Activated CD8-positive, alpha-beta memory T cell treated with anti-CD3 and anti-CD28 coated beads, Interleukin-2, amount 10 ng/mL, durations not matched to agents 7 days and 5 days (primary cell): Measurements from ENCODE around the gene ATG2A. TPM values are rescaled to one million over a fixed set of nuclear protein-coding genes. Genes with fewer than 3 reads are reported as not detected.
A peak's percentile ranks its signal among the peaks of the same experiment; 100 is the strongest.
"Not testable (repeated sequence)": the region's sequence is repeated elsewhere in the genome, so short reads cannot be mapped to it uniquely, and the experiment has no call there.

Experiments used
- ATAC-seq: fragments of 150-1000 bp; cut with Tn5 transposase; one replicate; pipeline ENCODE4 v1.10.0; 2021; ENCODE audit warnings: moderate library complexity
- CTCF ChIA-PET: fragments of 350-600 bp; sonication (Branson Sonifier 250); formaldehyde crosslinking; loops from one replicate; lab custom pipeline; 2021; ENCODE audit warnings: antibody characterized with exemption; lab: Charles Lee
- DNase-seq: peaks from one replicate; pipeline ENCODE4 v3.0.0-alpha.2; 2020
- H3K27ac Mint-ChIP-seq: one replicate; pipeline ENCODE4 v1.8.0; 2021; ENCODE audit warnings: mild to moderate bottlenecking, mixed read lengths
- H3K27me3 Mint-ChIP-seq: one replicate; pipeline ENCODE4 v1.8.0; 2021; ENCODE audit warnings: mixed read lengths
- H3K36me3 Mint-ChIP-seq: one replicate; pipeline ENCODE4 v1.8.0; 2021; ENCODE audit warnings: mild to moderate bottlenecking, mixed read lengths
- H3K4me1 Mint-ChIP-seq: one replicate; pipeline ENCODE4 v1.8.0; 2021; ENCODE audit warnings: mixed read lengths
- H3K4me3 Mint-ChIP-seq: one replicate; pipeline ENCODE4 v1.8.0; 2021; ENCODE audit warnings: mild to moderate bottlenecking, moderate library complexity, mixed read lengths
- H3K9me3 Mint-ChIP-seq: one replicate; pipeline ENCODE4 v1.8.0; 2022; ENCODE audit warnings: low read depth, mixed read lengths
- microRNA-seq: library from miRNA; unstranded; fragments of <30 nt; microRNA quantifications from one replicate; pipeline ENCODE4 v1.2.0, GENCODE V29; 2022
- total RNA-seq, 2 experiments: library from RNA; stranded (reverse); gene quantifications; one replicate each; pipeline ENCODE4 v1.2.3, GENCODE V29; 2021

The ATG2A gene
- total RNA-seq, 2 experiments from 2014 or later = 27.3 to 27.9 TPM

GRCh38 chr11:64848214-64848825 is 68.7 kb downstream of the ATG2A start:
- Mint-ChIP-seq H3K4me1 (peaks cover 67% of the 10 kb centered on the region), H3K27me3 (no peaks in the 10 kb centered on the region), H3K27ac (peak overlapping the region; percentile 45), H3K36me3 (peaks cover 3% of the 10 kb centered on the region), H3K9me3 (no peaks in the 10 kb centered on the region), H3K4me3 (no peak overlapping the region)
- DNase-seq (no peak), ATAC-seq (no peak)
- CTCF ChIA-PET = interaction anchor here (0.6 to 29.2 kb wide), 28 partner anchors 12 to 468 kb away, joined by 3 to 1163 read pairs (median 4); partner anchors contain the start of genes ARL2, ATG2A, BATF2 and CDCA5

- ATAC-seq (peak; percentile 73), DNase-seq (peak; percentile 94)
- H3K4me1 Mint-ChIP-seq = peaks cover 57% of the 10 kb centered on the region
- H3K36me3 Mint-ChIP-seq = no peaks in the 10 kb centered on the region
- CTCF ChIA-PET = interaction anchor here (0.7 to 29.2 kb wide), 27 partner anchors 14 to 469 kb away, joined by 3 to 1163 read pairs (median 5); partner anchors contain the start of genes ARL2, ATG2A, BATF2 and EHD1
- no peaks in the 10 kb centered on the region for H3K9me3 Mint-ChIP-seq
- H3K4me3 Mint-ChIP-seq = no peak overlapping the region
- no peaks in the 10 kb centered on the region for H3K27me3 Mint-ChIP-seq
- no peak overlapping the region for H3K27ac Mint-ChIP-seq
Observed at GRCh38 chr11:64846998-64847666, 69.9 kb downstream of the ATG2A start.

DNA sequence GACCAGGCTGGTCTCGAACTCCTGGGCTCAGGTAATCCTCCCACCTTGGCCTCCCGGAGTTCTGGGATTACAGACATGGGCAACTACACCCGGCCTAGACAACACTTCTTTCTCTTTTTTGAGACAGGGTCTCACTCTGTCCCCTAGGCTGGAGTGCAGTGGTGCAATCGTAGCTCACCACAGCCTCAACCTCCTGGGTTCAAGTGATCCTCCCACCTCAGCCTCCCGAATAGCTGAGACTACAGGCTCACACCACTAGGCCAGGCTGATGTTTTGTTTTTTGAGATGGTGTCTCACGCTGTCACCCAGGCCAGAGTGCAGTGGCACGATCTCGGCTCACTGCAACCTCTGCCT is 71.3 kb downstream of the ATG2A start:
- DNase-seq, H3K27ac Mint-ChIP-seq, H3K36me3 Mint-ChIP-seq, H3K9me3 Mint-ChIP-seq, ATAC-seq, H3K27me3 Mint-ChIP-seq, H3K4me3 Mint-ChIP-seq: not testable (repeated sequence)
- peaks cover 44% of the 10 kb centered on the region for H3K4me1 Mint-ChIP-seq
- CTCF ChIA-PET = interaction anchor here (1.0 to 29.2 kb wide), 10 partner anchors 11 to 272 kb away, joined by 3 to 1163 read pairs (median 8); partner anchors contain the start of genes ARL2, ATG2A, EHD1 and RASGRP2

- H3K27me3 Mint-ChIP-seq = no peaks in the 10 kb centered on the region
- peak overlapping the region; percentile 59 for H3K4me3 Mint-ChIP-seq
- no peak for DNase-seq
- peaks cover 41% of the 10 kb centered on the region for H3K4me1 Mint-ChIP-seq
- H3K9me3 Mint-ChIP-seq = no peaks in the 10 kb centered on the region
- no peak for ATAC-seq
- H3K27ac Mint-ChIP-seq = peak overlapping the region; percentile 45
- CTCF ChIA-PET = interaction anchor here (1.0 to 29.2 kb wide), 12 partner anchors 11 to 272 kb away, joined by 3 to 1163 read pairs (median 8); partner anchors contain the start of genes ARL2, ATG2A, EHD1 and MEN1
- H3K36me3 Mint-ChIP-seq = no peaks in the 10 kb centered on the region
Observed at GRCh38 chr11:64845129-64845775, 71.8 kb downstream of the ATG2A start.

Small RNAs within 50 kb of the gene (microRNA-seq; reads per million reads assigned to microRNA genes)
- not detected for gene MIR6749
- not detected for gene MIR6750

Other genes with a start within 250 kb of the ATG2A start
- under 1 TPM; 0.23 to 0.40 TPM for gene NRXN2, start 194.0 kb downstream of the ATG2A start, total RNA-seq
- gene RASGRP2, start 173.1 kb downstream of the ATG2A start, total RNA-seq = 100 to 1,000 TPM in 1 of 2 experiments, 10 to 100 TPM in 1; 77.3 to 123 TPM
- gene PYGM, start 157.2 kb downstream of the ATG2A start, total RNA-seq = 1 to 10 TPM; 2.0 to 3.2 TPM
- gene SF1, start 138.7 kb downstream of the ATG2A start, total RNA-seq = 100 to 1,000 TPM; 442 to 462 TPM
- gene MAP4K2, start 114.0 kb downstream of the ATG2A start, total RNA-seq = 10 to 100 TPM; 61.1 to 65.0 TPM
- 10 to 100 TPM; 31.2 to 42.1 TPM for gene MEN1, start 106.7 kb downstream of the ATG2A start, total RNA-seq
- gene CDC42BPG, start 72.6 kb downstream of the ATG2A start, total RNA-seq = under 1 TPM; 0.50 to 0.61 TPM
- gene EHD1, start 38.6 kb downstream of the ATG2A start, total RNA-seq = 100 to 1,000 TPM; 149 to 155 TPM
- 10 to 100 TPM; 11.7 to 12.3 TPM for gene PPP2R5B, start 7.5 kb upstream of the ATG2A start, total RNA-seq
- gene GPHA2, start 18.7 kb upstream of the ATG2A start, total RNA-seq = not detected
- gene MAJIN, start 54.9 kb upstream of the ATG2A start, total RNA-seq = not detected
- gene BATF2, start 79.8 kb upstream of the ATG2A start, total RNA-seq = under 1 TPM; 0.33 to 0.67 TPM
- gene ARL2, start 97.0 kb upstream of the ATG2A start, total RNA-seq = 10 to 100 TPM; 74.1 to 86.9 TPM
- gene SNX15, start 110.2 kb upstream of the ATG2A start, total RNA-seq = 10 to 100 TPM; 18.9 to 29.2 TPM
- 10 to 100 TPM; 24.3 to 27.2 TPM for gene SAC3D1, start 124.0 kb upstream of the ATG2A start, total RNA-seq
- gene NAALADL1, start 141.3 kb upstream of the ATG2A start, total RNA-seq = 10 to 100 TPM; 14.8 to 15.3 TPM
- gene CDCA5, start 166.8 kb upstream of the ATG2A start, total RNA-seq = 100 to 1,000 TPM; 128 to 147 TPM
- 10 to 100 TPM; 28.3 to 32.4 TPM for gene ZFPL1, start 167.0 kb upstream of the ATG2A start, total RNA-seq
- 100 to 1,000 TPM; 104 to 116 TPM for gene VPS51, start 179.0 kb upstream of the ATG2A start, total RNA-seq
- 10 to 100 TPM; 21.0 to 26.2 TPM for gene TM7SF2, start 194.7 kb upstream of the ATG2A start, total RNA-seq
- gene ZNHIT2, start 200.5 kb upstream of the ATG2A start, total RNA-seq = 10 to 100 TPM; 10.5 to 13.5 TPM
- 100 to 1,000 TPM; 899 to 972 TPM for gene FAU, start 204.9 kb upstream of the ATG2A start, total RNA-seq
- 10 to 100 TPM; 42.0 to 61.7 TPM for gene MRPL49, start 205.1 kb upstream of the ATG2A start, total RNA-seq
- 10 to 100 TPM; 34.4 to 35.1 TPM for gene SYVN1, start 217.3 kb upstream of the ATG2A start, total RNA-seq